ENCODE measurements around the gene CRTC3.

DNA sequence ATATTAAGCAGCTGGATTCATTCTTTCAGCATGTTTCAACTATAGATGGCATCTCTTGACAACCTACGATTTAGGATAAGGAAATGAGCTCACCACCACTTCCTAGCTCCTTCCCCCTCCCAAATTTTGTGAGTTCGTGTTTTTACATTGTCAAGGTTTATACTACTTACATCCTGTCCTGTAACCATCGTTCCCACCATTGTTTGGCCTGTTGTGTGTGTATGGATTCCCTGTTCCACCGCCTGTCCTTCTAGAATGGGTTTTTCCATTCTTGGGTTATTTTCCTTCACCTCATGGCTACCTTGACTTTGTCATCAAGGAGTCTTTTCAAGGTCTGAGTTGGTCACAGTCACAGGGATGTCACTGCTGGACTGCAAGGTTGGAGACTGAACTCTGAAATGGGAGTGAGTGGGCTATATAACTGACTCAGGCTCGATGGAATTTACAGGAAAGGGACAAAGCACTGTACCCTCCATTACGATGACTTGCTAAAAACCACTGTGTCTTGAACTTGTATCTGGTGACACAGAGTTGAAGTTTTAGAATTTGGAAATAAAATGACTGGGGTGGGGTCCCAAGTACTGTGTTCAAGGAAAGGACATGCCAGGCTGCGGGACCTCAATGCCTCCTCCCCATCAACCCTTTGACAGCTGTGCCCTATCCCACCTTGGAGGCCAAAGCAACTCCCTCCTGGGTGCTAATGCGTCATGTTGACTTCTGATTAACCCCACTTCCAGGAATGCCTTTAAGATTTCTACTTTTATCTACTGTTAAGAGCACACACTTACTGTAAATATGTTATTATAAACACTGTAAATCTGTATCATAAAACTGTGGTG is 120.6 kb downstream of the CRTC3 start:
- TF ChIP-seq, protein P1, sequence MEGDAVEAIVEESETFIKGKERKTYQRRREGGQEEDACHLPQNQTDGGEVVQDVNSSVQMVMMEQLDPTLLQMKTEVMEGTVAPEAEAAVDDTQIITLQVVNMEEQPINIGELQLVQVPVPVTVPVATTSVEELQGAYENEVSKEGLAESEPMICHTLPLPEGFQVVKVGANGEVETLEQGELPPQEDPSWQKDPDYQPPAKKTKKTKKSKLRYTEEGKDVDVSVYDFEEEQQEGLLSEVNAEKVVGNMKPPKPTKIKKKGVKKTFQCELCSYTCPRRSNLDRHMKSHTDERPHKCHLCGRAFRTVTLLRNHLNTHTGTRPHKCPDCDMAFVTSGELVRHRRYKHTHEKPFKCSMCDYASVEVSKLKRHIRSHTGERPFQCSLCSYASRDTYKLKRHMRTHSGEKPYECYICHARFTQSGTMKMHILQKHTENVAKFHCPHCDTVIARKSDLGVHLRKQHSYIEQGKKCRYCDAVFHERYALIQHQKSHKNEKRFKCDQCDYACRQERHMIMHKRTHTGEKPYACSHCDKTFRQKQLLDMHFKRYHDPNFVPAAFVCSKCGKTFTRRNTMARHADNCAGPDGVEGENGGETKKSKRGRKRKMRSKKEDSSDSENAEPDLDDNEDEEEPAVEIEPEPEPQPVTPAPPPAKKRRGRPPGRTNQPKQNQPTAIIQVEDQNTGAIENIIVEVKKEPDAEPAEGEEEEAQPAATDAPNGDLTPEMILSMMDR (conservative IDR thresholded peaks at IDR 0.05; ENCODE audit: low read length) = no peak
- TF ChIP-seq EZH2phosphoT487 (IDR thresholded peaks at IDR 0.05; ENCODE audit: borderline replicate concordance, low read depth, low read length) = no peak

All from OCI-LY7 (cell line).